Ecto neural progenitor cell (in vitro differentiated cells): ENCODE results near the gene KRTAP2-3.
"Not testable (repeated sequence)": the region's sequence is repeated elsewhere in the genome, so short reads cannot be mapped to it uniquely, and the experiment has no call there.

Source experiments
- DNase-seq: peaks from one replicate; pipeline ENCODE4 v3.0.0-alpha.2; 2018; ENCODE audit warnings: low spot score

Gene KRTAP2-3

GRCh38 chr17:41067281-41067680 lies 7.4 kb upstream of the KRTAP2-3 start:
- DNase-seq, result no peak

GRCh38 chr17:41065829-41066624 lies 6.1 kb upstream of the KRTAP2-3 start, which contains the start of gene KRTAP2-4:
TSS of gene KRTAP2-4 (minus strand) at chr17:41065879. CDS start at chr17:41065845, 34 bp downstream.
- no peak for DNase-seq

- not testable (repeated sequence) for DNase-seq
Observed at GRCh38 chr17:41065016-41065689, 5.2 kb upstream of the KRTAP2-3 start.

- DNase-seq, result no peak
Observed at GRCh38 chr17:41064301-41064700, 4.4 kb upstream of the KRTAP2-3 start.

DNA sequence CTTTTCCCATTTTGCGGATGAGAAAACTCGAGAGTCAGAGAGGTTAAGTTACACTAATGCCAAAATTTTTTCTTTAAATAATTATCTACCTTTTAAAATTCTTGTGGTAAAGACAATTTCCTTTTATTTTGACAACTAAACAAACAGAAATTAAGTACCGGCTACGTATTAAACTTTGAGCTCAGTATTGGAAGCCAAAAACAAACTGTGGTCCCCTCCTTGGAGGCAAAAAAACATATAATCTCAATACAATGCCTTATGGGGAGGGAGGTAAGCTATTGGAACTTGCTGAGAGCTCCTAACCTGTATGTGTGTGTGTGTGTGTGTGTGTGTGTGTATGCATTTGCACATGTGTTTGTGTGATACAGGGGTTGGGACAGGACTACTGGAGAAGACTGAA lies 3.5 kb upstream of the KRTAP2-3 start:
- DNase-seq, result no peak

DNA sequence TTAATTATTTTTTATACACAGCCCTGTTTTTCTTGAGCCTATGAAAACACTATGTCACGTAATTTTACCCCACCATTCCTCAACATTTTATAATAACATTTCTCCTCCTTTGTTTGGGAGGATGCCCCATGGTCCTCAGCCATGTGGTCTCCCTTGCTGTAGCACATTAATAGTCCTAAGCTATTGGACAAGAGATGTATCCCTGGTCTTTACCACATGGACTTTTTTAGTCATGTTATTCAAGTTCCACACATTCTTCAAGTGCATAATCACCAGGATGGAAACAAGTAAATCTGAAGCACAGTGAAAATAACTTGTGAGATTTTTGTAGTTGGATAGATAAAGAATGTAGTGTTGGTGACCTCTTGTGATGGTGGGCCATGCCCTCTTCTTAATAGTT lies 2.0 kb upstream of the KRTAP2-3 start:
- DNase-seq, result no peak

DNA sequence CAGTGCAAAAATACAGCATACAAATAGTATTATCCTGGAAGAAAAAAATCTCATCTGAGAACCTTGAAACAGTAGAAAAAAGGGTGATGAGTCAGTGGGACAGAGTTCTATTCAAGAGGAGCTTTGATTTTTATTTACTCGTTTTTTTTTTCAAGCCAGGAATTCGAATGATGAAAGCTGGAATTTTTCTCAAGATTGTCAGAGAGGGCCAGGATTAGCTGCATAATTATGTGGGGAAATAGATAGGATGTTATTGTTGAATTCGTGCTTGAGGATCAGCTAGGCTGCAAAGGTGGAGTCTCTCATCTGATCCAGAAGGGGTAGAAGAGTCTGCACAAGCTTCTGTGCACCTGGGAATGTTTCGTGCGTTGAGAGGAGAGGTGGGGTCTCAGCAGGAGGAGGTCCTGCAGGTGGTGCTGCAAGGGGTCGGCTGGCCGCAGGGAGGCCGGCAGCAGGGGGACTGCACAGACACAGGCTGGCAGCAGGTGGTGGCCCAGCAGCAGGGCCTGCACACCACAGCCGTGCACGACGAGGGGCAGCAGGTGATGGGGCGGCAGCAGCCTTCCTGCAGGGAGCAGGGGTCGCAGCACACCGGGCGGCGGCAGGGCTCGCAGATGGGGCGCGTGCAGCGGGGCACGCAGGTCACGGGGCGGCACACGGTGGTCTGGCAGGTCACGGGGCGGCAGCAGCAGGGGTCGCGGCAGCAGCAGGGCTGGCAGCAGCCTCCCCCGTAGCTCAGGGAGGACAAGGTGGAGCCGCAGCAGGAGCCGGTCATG lies 450 bp downstream of the KRTAP2-3 start:
- not testable (repeated sequence) for DNase-seq

GRCh38 chr17:41058741-41059140 lies 1.2 kb downstream of the KRTAP2-3 start:
- no peak for DNase-seq

GRCh38 chr17:41057547-41057946 lies 2.4 kb downstream of the KRTAP2-3 start:
- no peak for DNase-seq

DNA sequence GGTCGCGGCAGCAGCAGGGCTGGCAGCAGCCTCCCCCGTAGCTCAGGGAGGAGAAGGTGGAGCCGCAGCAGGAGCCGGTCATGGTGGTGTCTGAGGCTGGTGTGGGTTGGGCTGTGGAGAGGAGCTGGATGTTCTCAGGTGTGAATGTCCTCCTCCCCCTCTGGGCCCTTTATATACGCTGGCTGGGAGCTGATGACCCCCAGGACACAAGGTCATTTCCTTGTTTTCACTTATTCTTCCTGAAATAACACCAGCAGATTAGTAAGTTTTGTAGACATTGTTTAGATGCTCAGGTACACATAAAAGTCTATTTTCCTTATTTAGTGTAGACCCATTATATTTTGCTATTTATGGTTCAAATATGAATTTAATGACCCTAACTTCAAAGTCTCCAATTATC lies 4.8 kb downstream of the KRTAP2-3 start, which contains the start of gene KRTAP2-2:
TSS of gene KRTAP2-2 (minus strand) at position 101 of the 400 bp plus-strand sequence. CDS start at position 82, 19 bp downstream.
- DNase-seq, result not testable (repeated sequence)

GRCh38 chr17:41054556-41054955 lies 5.4 kb downstream of the KRTAP2-3 start:
- not testable (repeated sequence) for DNase-seq

- DNase-seq, result no peak
Observed at GRCh38 chr17:41054025-41054424, 5.9 kb downstream of the KRTAP2-3 start.

- no peak for DNase-seq
Observed at GRCh38 chr17:41052566-41052965, 7.3 kb downstream of the KRTAP2-3 start.

DNA sequence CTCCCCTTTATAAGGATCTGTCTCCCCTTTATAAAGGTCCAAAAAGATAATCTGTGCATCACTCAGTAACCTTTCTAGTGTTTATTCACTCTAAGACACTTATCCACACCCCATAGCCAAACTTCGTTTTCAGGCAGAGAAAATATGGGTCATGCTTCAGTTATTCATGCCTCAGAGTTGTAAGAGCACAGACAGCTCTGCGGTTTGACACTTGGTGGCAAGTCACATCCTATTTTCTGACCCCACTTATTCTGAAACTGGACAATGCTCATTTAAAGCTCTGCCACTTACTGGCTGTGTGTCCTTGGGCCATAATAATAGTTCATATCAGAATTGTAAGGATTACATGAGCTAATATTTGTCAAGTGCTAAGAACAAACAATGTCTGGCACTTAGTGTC lies 10.8 kb downstream of the KRTAP2-3 start:
- DNase-seq, result no peak

- DNase-seq, result no peak
Observed at GRCh38 chr17:41048441-41048840, 11.5 kb downstream of the KRTAP2-3 start.

DNA sequence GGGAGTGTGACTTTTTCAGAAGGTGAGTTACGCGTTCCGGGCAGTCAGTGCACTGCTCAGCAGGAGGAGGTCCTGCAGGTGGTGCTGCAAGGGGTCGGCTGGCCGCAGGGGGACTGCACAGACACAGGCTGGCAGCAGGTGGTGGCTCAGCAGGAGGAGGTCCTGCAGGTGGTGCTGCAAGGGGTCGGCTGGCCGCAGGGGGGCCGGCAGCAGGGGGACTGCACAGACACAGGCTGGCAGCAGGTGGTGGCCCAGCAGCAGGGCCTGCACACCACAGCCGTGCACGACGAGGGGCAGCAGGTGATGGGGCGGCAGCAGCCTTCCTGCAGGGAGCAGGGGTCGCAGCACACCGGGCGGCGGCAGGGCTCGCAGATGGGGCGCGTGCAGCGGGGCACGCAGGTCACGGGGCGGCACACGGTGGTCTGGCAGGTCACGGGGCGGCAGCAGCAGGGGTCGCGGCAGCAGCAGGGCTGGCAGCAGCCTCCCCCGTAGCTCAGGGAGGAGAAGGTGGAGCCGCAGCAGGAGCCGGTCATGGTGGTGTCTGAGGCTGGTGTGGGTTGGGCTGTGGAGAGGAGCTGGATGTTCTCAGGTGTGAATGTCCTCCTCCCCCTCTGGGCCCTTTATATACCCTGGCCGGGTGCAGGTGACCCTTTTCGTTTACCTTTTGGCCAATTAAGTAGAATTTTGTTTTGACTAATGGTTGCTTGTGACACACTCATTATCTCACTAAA lies 13.0 kb downstream of the KRTAP2-3 start, which contains the start of gene KRTAP2-1:
TSS of gene KRTAP2-1 (minus strand) at position 582 of the 731 bp plus-strand sequence. CDS start at position 533, 49 bp downstream.
- not testable (repeated sequence) for DNase-seq

DNA sequence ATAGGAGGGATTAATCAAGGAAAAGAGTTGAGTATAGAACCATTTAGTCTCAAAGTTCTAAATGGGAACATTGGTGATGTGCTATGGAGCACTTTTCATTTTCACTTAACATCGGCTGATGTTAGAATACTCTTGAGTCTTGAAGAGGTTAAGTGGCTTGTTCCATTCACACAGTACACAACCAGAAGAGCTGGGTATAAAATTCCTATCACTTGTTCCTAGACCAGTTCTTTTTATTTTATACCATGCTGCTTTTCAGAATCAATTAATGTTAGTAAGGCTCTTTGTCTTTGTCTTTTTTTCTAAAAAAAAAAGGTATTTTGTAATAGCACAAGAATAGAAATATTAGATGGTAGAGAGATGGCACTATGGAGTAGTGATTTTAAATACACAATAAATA lies 17.0 kb downstream of the KRTAP2-3 start:
- no peak for DNase-seq

- DNase-seq, result not testable (repeated sequence)
Observed at GRCh38 chr17:41040783-41041571, 18.9 kb downstream of the KRTAP2-3 start, which contains the start of gene KRTAP1-1. TSS of gene KRTAP1-1 (minus strand) at chr17:41041450. CDS start at chr17:41041397, 53 bp downstream.

DNA sequence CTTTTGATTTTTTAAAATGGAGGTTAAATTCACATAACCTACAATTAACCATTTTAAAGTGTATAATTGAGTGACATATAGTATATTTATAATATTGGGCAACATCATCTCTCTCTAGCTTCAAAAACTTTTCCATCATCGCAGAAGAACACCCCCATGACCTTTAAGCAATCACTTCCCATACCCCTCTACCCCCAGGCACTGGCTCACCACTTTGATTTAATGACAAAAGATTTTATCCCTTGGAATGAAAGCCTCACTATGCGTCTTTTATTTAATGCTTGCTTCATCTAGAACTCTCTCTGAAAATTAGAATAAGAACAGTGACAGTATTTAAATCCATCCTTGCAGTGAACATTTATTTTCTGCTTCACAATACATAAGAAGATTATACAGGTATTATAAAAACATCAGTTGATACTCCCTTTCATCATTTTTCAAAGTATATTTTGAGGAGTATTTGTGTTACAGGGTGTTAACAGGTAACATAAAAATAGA lies 22.0 kb downstream of the KRTAP2-3 start:
- DNase-seq, result no peak

- DNase-seq, result not testable (repeated sequence)
Observed at GRCh38 chr17:41034346-41034935, 25.5 kb downstream of the KRTAP2-3 start, which contains the start of gene KRTAP1-3. TSS of gene KRTAP1-3 (minus strand) at chr17:41034874. CDS start at chr17:41034821, 53 bp downstream.
